A549 (cell line): ENCODE data around the gene NTN1. TPM values are rescaled to one million over a fixed set of nuclear protein-coding genes. Genes with fewer than 3 reads are reported as not detected.

Experiments
- ATAC-seq, 2 experiments: fragments of 200-7000 bp in 1 of 2; fragments of >200 bp in 1 of 2; cut with Nextera tagmentation in 1 of 2; cut with Tn5 transposase in 1 of 2; 3 replicates each; pipeline versions ENCODE4 v1.8.0 to v1.9.1; 2018 to 2020; ENCODE audit warnings: mild to moderate bottlenecking in 1 of 2, moderate library complexity in 1 of 2
- CTCF ChIA-PET: fragments of 300-600 bp; sonication (Branson Sonifier 250); formaldehyde crosslinking; extraction: SDS; loops from one replicate; lab custom pipeline; 2021; ENCODE audit warnings: antibody characterized with exemption, inconsistent platforms; lab: Yijun Ruan, JAX
- POLR2A ChIA-PET: fragments of 350-600 bp; formaldehyde crosslinking; extraction: SDS; loops from one replicate; lab custom pipeline; 2021; ENCODE audit warnings: antibody characterized with exemption, inconsistent platforms; lab: Yijun Ruan, JAX
- DNase-seq, 2 experiments: peaks; one replicate each; pipeline versions ENCODE4 v3.0.0 to v3.0.0-alpha.2; 2011 to 2016; ENCODE audit warnings: low read depth in 1 of 2, low spot score in 1 of 2
- FAIRE-seq: peaks from 2 replicates; lab custom pipeline; 2011; peaks lifted over from hg19 to GRCh38; lab: Jason Lieb, UNC
- H3K27ac ChIP-seq, 2 experiments: fragments of >200 bp; sonication (Bioruptor Twin); formaldehyde crosslinking; 3 replicates each; pipeline ENCODE4 v1.5.1; 2016 to 2017
- H3K4me1 ChIP-seq: fragments of >200 bp; sonication (Bioruptor Twin); formaldehyde crosslinking; 3 replicates; pipeline ENCODE4 v1.6.1; 2016
- H3K4me2 ChIP-seq: fragments of >200 bp; sonication (Bioruptor Twin); formaldehyde crosslinking; 3 replicates; pipeline ENCODE4 v1.6.1; 2016
- H3K4me3 ChIP-seq: fragments of >200 bp; sonication (Bioruptor Twin); formaldehyde crosslinking; 3 replicates; pipeline ENCODE4 v1.5.1; 2016
- H3K9me3 ChIP-seq: fragments of >200 bp; sonication (Bioruptor Twin); formaldehyde crosslinking; 3 replicates; pipeline ENCODE4 v1.6.1; 2016
- CBX2 ChIP-seq: fragments of 200-600 bp; sonication (generic); IDR thresholded peaks from 2 replicates; pipeline ENCODE4 v1.6.1; 2016; ENCODE audit warnings: low read depth, mild to moderate bottlenecking, borderline replicate concordance
- CEBPB ChIP-seq, 2 experiments: fragments of >200 bp in 1 of 2; sonication (Bioruptor Twin) in 1 of 2; formaldehyde crosslinking in 1 of 2; IDR thresholded peaks; 2 replicates each; pipeline ENCODE4 v1.6.1; 2012 to 2016
- EHMT2 ChIP-seq: fragments of 200-600 bp; sonication (generic); IDR thresholded peaks from 2 replicates; pipeline ENCODE4 v1.6.1; 2016; ENCODE audit warnings: antibody characterized with exemption, low read depth, mild to moderate bottlenecking, moderate library complexity
- FOSB ChIP-seq: fragments of 250-450 bp; sonication (Bioruptor Pico); IDR thresholded peaks from 2 replicates; pipeline ENCODE4 v1.5.0; 2020; ENCODE audit warnings: mild to moderate bottlenecking, moderate library complexity
- GATA3 ChIP-seq: IDR thresholded peaks from 2 replicates; pipeline ENCODE4 v1.6.1; 2012; ENCODE audit warnings: borderline replicate concordance
- HDAC2 ChIP-seq: fragments of 200-600 bp; sonication (generic); IDR thresholded peaks from 2 replicates; pipeline ENCODE4 v1.6.1; 2016
- HEYL ChIP-seq: fragments of 250-450 bp; sonication (Bioruptor Pico); IDR thresholded peaks from 2 replicates; pipeline ENCODE4 v1.8.0; 2021; ENCODE audit warnings: mild to moderate bottlenecking, moderate library complexity
- HOXA7 ChIP-seq: fragments of 250-450 bp; sonication (Bioruptor Pico); IDR thresholded peaks from 2 replicates; pipeline ENCODE4 v1.5.0; 2020; ENCODE audit warnings: mild to moderate bottlenecking, moderate library complexity
- MAFK ChIP-seq: fragments of 450-650 bp; IDR thresholded peaks from 2 replicates; pipeline ENCODE4 v1.6.1; 2014; ENCODE audit not compliant: partially characterized antibody
- MAZ ChIP-seq: fragments of 150-350 bp; IDR thresholded peaks from 2 replicates; pipeline ENCODE4 v1.6.1; 2014; ENCODE audit warnings: antibody characterized with exemption, low read depth, low read length, borderline replicate concordance
- NR3C1 ChIP-seq: fragments of >200 bp; sonication (Bioruptor Twin); formaldehyde crosslinking; IDR thresholded peaks from 3 replicates; pipeline ENCODE4 v1.6.1; 2017
- RAD21 ChIP-seq, 2 experiments: fragments of >200 bp in 1 of 2; sonication (Bioruptor Twin) in 1 of 2; formaldehyde crosslinking in 1 of 2; IDR thresholded peaks in 1 of 2; conservative IDR thresholded peaks in 1 of 2; 2 replicates in 1 of 2; 3 replicates in 1 of 2; pipeline ENCODE4 v1.6.1; 2012 to 2018; ENCODE audit warnings: inconsistent platforms in 1 of 2
- RCOR1 ChIP-seq: fragments of 150-350 bp; IDR thresholded peaks from 2 replicates; pipeline ENCODE4 v1.6.1; 2014; ENCODE audit warnings: antibody characterized with exemption, low read length, low read depth
- RFX5 ChIP-seq: fragments of 450-650 bp; IDR thresholded peaks from 2 replicates; pipeline ENCODE4 v1.7.1; 2014; ENCODE audit warnings: antibody characterized with exemption, mild to moderate bottlenecking, moderate library complexity
- RNF2 ChIP-seq: fragments of 200-600 bp; sonication (generic); IDR thresholded peaks from 2 replicates; pipeline ENCODE4 v1.6.1; 2016; ENCODE audit warnings: low read depth, mild to moderate bottlenecking, antibody characterized with exemption, moderate library complexity, borderline replicate concordance
- WGBS: methylation state at CpG from one replicate; pipeline ENCODE4 v1.1.6; 2017; ENCODE audit errors: missing lambda C conversion rate; 5-methylcytosine and 5-hydroxymethylcytosine counted together
- polyA plus RNA-seq, 4 experiments: library from polyadenylated mRNA; depleted of rRNA in 3 of 4; stranded (reverse); fragments of >200 nt; fragmentation: RNase III in 1 of 4; extraction: RNeasy Plus Mini Kit Qiagen cat#74134 plus additional on column Dnase treatment in 1 of 4; gene quantifications; 2 replicates in 3 of 4; 3 replicates in 1 of 4; pipeline ENCODE4 v1.2.3, GENCODE V29; 2011 to 2017
- TF ChIP-seq, protein P1 (sequence below): IDR thresholded peaks from 2 replicates; pipeline ENCODE4 v1.6.1; 2012
- TF ChIP-seq, protein P2 (sequence below): fragments of 150-350 bp; IDR thresholded peaks from 2 replicates; pipeline ENCODE4 v1.6.1; 2014; ENCODE audit warnings: low read depth, mild to moderate bottlenecking, low read length
- TF ChIP-seq, protein P3 (sequence below): fragments of 250-450 bp; sonication (Bioruptor Pico); IDR thresholded peaks from 2 replicates; pipeline ENCODE4 v1.5.0; 2021; ENCODE audit warnings: mild to moderate bottlenecking, moderate library complexity, borderline replicate concordance
- TF ChIP-seq, protein P4 (sequence below): fragments of >200 bp; sonication (Bioruptor Twin); formaldehyde crosslinking; IDR thresholded peaks from 3 replicates; pipeline ENCODE4 v1.5.1; 2016
- TF ChIP-seq, protein P5 (sequence below): fragments of 250-450 bp; sonication (Bioruptor Pico); IDR thresholded peaks from 2 replicates; pipeline ENCODE4 v1.5.0; 2020; ENCODE audit warnings: low read depth, mild to moderate bottlenecking, moderate library complexity
- TF ChIP-seq, protein P6 (sequence below): fragments of >200 bp; sonication (Bioruptor Twin); formaldehyde crosslinking; IDR thresholded peaks from 3 replicates; pipeline ENCODE4 v1.6.1; 2016
- TF ChIP-seq, protein P7 (sequence below): IDR thresholded peaks from 2 replicates; pipeline ENCODE4 v1.6.1; 2012; ENCODE audit warnings: low read depth, borderline replicate concordance

NTN1 gene
- polyA plus RNA-seq, 2 of the 4 experiments (the other 2 are of a cell fraction), result 0.12 to 0.13 TPM

DNA sequence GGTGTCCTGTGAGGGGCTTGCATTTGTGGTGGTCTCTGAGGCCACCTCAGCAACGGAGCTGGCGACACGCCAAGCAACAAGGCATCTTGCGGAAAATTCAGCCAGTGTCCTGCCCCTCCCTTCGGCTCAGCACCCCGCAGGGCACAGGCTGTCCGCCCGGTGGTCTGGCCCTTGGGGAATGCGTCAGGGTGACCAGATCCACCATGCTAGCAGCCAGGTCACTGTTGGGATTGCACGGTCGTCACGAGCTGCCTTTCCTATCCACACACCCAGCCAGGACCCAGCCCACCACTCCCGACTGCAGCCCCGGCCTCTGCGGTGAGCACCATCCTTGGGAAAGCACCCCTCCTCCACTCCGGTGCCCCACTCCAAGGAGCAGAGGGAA, 221.2 kb downstream of the NTN1 start:
- Histone ChIP-seq H3K4me1 (peaks cover 14% of the 10 kb centered on the region; the same call in 2 of the 3 replicates), H3K4me2 (no peak overlapping the region), H3K9me3 (no peaks in the 10 kb centered on the region), H3K27ac (no peak overlapping the region), H3K4me3 (no peak overlapping the region)
- no peak for DNase-seq
- ATAC-seq, result no peak
- ChIA-PET POLR2A (no interaction called here), CTCF (interaction anchor here (0.5 kb wide), 1 partner anchor 24 kb away, joined by 3 read pairs; no protein-coding TSS in a partner anchor)
- no peak for FAIRE-seq
- no peak for TF ChIP-seq NR3C1
- TF ChIP-seq MAZ, result no peak
- TF ChIP-seq, protein P1, sequence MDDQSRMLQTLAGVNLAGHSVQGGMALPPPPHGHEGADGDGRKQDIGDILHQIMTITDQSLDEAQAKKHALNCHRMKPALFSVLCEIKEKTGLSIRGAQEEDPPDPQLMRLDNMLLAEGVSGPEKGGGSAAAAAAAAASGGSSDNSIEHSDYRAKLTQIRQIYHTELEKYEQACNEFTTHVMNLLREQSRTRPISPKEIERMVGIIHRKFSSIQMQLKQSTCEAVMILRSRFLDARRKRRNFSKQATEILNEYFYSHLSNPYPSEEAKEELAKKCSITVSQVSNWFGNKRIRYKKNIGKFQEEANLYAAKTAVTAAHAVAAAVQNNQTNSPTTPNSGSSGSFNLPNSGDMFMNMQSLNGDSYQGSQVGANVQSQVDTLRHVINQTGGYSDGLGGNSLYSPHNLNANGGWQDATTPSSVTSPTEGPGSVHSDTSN, result no peak
- no peak for TF ChIP-seq HEYL
- no peak for TF ChIP-seq HOXA7 (CRISPR knock-in tag)
- no peak for TF ChIP-seq RNF2
- TF ChIP-seq, protein P2, sequence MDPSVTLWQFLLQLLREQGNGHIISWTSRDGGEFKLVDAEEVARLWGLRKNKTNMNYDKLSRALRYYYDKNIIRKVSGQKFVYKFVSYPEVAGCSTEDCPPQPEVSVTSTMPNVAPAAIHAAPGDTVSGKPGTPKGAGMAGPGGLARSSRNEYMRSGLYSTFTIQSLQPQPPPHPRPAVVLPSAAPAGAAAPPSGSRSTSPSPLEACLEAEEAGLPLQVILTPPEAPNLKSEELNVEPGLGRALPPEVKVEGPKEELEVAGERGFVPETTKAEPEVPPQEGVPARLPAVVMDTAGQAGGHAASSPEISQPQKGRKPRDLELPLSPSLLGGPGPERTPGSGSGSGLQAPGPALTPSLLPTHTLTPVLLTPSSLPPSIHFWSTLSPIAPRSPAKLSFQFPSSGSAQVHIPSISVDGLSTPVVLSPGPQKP, result no peak
- TF ChIP-seq FOSB, result no peak
- WGBS, result 86% methylated on average over 16 of the region's 16 CpGs

DNA sequence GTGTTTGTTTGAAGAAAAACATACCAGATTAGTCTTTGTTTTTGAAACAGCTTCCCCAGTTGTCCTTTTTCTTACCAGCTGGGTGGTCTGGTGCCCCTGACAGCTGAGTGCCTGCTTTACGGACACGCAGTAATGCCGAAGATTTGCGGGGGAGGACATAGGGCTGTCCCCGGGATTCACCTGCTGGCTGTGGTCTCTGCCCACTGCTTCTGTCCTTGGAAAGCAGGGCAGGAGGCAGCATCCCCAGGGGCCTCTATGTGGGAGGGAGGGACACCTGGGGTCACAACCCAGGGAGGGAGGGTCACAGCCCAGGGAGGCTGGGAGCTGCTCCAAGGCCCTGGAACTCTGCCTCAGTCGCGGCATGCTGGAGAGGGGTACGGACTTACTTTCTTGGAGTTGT, 221.7 kb downstream of the NTN1 start:
- H3K27ac ChIP-seq, result no peak overlapping the region

DNA sequence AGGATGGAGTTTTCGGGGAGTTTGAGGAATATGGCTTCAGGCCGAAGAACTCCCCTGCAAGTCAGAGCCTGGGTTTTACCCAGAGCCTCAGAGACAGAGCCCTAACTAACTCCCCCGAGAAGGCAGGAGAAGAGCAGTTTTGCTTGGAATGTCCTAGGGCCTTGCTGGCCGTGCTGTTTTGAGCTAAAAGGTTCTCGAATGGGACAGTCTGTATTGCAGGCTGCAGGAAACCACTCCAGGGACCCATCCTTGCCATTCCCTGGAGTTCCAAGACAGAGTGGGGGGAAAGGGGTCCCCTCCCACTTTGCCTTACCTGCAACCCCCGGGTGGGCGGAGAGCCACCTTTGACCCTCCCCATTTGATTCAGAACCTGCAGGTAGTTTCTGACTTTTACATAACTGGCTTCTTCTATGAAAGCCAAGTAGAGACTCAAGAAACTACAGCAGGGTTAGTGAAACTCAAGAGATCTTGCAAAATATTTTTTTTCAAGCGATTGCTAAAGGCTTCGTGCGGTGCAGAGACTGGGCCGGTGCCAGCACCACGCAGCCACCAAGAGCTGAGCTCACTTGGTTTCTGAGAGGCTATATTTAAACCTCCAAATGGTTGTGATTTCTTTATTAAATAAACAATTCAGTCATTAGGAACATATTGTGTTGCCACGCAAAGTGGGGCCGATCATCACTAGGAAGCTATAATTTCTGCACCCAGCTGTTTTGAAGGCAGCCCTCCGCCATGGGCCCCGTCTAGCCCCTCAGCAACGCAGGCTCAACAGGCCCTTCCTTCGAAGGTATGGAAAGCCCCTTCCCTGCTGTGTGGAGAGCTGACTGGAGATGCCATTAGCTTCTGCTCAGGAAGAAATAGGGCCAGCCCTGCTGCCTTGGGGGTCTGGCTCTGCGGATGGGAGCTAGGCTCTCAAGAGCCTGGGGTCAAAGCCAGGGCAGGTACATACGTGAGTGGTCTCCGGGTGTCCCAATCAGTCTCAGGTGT, 223.0 kb downstream of the NTN1 start:
- CTCF ChIA-PET, result interaction anchor here (0.7 to 1.5 kb wide), 2 partner anchors 9 to 87 kb away, joined by 3 to 4 read pairs; no protein-coding TSS in a partner anchor
- Histone ChIP-seq H3K4me3 (no peak overlapping the region), H3K27ac (no peak overlapping the region), H3K4me1 (peaks cover 9% of the 10 kb centered on the region; the same call in 2 of the 3 replicates), H3K4me2 (no peak overlapping the region), H3K9me3 (no peaks in the 10 kb centered on the region)
- WGBS, result 89% methylated on average over 21 of the region's 21 CpGs
- ATAC-seq, result no peak
- POLR2A ChIA-PET, result no interaction called here
- no peak for FAIRE-seq
- no peak for DNase-seq
- TF ChIP-seq, protein P3, sequence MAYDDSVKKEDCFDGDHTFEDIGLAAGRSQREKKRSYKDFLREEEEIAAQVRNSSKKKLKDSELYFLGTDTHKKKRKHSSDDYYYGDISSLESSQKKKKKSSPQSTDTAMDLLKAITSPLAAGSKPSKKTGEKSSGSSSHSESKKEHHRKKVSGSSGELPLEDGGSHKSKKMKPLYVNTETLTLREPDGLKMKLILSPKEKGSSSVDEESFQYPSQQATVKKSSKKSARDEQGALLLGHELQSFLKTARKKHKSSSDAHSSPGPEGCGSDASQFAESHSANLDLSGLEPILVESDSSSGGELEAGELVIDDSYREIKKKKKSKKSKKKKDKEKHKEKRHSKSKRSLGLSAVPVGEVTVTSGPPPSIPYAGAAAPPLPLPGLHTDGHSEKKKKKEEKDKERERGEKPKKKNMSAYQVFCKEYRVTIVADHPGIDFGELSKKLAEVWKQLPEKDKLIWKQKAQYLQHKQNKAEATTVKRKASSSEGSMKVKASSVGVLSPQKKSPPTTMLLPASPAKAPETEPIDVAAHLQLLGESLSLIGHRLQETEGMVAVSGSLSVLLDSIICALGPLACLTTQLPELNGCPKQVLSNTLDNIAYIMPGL, result no peak
- TF ChIP-seq RAD21 (conservative IDR thresholded peaks at IDR 0.05 in 1 of 2, IDR thresholded peaks at IDR 0.05 in 1 of 2), result no peak
- no peak for TF ChIP-seq CBX2
- TF ChIP-seq MAFK, result no peak
- TF ChIP-seq MAZ, result no peak
- TF ChIP-seq GATA3, result no peak
- TF ChIP-seq CEBPB (IDR thresholded peaks at IDR 0.05), result no peak
- TF ChIP-seq HDAC2, result no peak
- TF ChIP-seq EHMT2, result no peak
- TF ChIP-seq, protein P4, sequence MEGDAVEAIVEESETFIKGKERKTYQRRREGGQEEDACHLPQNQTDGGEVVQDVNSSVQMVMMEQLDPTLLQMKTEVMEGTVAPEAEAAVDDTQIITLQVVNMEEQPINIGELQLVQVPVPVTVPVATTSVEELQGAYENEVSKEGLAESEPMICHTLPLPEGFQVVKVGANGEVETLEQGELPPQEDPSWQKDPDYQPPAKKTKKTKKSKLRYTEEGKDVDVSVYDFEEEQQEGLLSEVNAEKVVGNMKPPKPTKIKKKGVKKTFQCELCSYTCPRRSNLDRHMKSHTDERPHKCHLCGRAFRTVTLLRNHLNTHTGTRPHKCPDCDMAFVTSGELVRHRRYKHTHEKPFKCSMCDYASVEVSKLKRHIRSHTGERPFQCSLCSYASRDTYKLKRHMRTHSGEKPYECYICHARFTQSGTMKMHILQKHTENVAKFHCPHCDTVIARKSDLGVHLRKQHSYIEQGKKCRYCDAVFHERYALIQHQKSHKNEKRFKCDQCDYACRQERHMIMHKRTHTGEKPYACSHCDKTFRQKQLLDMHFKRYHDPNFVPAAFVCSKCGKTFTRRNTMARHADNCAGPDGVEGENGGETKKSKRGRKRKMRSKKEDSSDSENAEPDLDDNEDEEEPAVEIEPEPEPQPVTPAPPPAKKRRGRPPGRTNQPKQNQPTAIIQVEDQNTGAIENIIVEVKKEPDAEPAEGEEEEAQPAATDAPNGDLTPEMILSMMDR, result no peak

More for the DNA sequence above, 221.7 kb downstream of the NTN1 start:
- 90% methylated on average over 8 of the region's 8 CpGs for WGBS
- peaks cover 14% of the 10 kb centered on the region; the same call in 2 of the 3 replicates for H3K4me1 ChIP-seq
- ChIA-PET POLR2A (no interaction called here), CTCF (interaction anchor here (0.5 kb wide), 1 partner anchor 24 kb away, joined by 3 read pairs; no protein-coding TSS in a partner anchor)
- no peak for FAIRE-seq
- TF ChIP-seq RFX5 (no peak), HOXA7 (CRISPR knock-in tag) (no peak), RCOR1 (no peak)
- TF ChIP-seq, protein P5, sequence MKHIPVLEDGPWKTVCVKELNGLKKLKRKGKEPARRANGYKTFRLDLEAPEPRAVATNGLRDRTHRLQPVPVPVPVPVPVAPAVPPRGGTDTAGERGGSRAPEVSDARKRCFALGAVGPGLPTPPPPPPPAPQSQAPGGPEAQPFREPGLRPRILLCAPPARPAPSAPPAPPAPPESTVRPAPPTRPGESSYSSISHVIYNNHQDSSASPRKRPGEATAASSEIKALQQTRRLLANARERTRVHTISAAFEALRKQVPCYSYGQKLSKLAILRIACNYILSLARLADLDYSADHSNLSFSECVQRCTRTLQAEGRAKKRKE (CRISPR knock-in tag), result no peak
- TF ChIP-seq, protein P6, sequence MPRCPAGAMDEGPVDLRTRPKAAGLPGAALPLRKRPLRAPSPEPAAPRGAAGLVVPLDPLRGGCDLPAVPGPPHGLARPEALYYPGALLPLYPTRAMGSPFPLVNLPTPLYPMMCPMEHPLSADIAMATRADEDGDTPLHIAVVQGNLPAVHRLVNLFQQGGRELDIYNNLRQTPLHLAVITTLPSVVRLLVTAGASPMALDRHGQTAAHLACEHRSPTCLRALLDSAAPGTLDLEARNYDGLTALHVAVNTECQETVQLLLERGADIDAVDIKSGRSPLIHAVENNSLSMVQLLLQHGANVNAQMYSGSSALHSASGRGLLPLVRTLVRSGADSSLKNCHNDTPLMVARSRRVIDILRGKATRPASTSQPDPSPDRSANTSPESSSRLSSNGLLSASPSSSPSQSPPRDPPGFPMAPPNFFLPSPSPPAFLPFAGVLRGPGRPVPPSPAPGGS, result no peak
- TF ChIP-seq, protein P7, sequence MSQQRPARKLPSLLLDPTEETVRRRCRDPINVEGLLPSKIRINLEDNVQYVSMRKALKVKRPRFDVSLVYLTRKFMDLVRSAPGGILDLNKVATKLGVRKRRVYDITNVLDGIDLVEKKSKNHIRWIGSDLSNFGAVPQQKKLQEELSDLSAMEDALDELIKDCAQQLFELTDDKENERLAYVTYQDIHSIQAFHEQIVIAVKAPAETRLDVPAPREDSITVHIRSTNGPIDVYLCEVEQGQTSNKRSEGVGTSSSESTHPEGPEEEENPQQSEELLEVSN, result no peak
- H3K4me3 ChIP-seq, result no peak overlapping the region
- ATAC-seq, result no peak
- DNase-seq, result no peak
- H3K9me3 ChIP-seq, result no peaks in the 10 kb centered on the region
- no peak overlapping the region for H3K4me2 ChIP-seq
